Prostate gland (tissue), 2 donors: ENCODE results near the gene KIAA1755.

Experiments used
- POLR2A ChIP-seq: fragments of 450-650 bp; IDR thresholded peaks from one replicate; pipeline ENCODE4 v1.6.1; 2016; ENCODE audit warnings: antibody characterized with exemption, mild to moderate bottlenecking
- TF ChIP-seq, protein P1 (sequence below), 4 experiments: fragments of 200-600 bp in 2 of 4; fragments of 450-650 bp in 2 of 4; sonication (generic) in 2 of 4; IDR thresholded peaks; 1 replicate in 3 of 4; 2 replicates in 1 of 4; pipeline ENCODE4 v1.5.1; 2016 to 2019; ENCODE audit warnings: antibody characterized with exemption in 4 of 4, mild to moderate bottlenecking in 2 of 4, moderate library complexity in 2 of 4

DNA sequence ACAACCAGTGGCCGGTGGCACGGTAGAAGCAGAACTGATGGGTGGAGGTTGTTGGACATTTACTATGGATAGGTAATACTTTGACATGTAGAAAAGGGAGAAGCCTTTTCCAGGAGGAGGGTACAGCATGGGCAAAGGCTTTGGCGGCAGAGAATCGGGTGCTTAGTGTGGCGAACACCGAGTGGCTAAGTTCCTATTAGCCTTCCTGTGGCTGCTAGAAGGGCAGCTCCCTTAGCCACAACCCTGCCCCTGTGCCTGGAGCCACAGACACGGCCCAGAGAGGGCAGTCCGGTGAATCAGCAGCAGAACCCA, 57.6 kb downstream of the KIAA1755 start:
- TF ChIP-seq, protein P1, sequence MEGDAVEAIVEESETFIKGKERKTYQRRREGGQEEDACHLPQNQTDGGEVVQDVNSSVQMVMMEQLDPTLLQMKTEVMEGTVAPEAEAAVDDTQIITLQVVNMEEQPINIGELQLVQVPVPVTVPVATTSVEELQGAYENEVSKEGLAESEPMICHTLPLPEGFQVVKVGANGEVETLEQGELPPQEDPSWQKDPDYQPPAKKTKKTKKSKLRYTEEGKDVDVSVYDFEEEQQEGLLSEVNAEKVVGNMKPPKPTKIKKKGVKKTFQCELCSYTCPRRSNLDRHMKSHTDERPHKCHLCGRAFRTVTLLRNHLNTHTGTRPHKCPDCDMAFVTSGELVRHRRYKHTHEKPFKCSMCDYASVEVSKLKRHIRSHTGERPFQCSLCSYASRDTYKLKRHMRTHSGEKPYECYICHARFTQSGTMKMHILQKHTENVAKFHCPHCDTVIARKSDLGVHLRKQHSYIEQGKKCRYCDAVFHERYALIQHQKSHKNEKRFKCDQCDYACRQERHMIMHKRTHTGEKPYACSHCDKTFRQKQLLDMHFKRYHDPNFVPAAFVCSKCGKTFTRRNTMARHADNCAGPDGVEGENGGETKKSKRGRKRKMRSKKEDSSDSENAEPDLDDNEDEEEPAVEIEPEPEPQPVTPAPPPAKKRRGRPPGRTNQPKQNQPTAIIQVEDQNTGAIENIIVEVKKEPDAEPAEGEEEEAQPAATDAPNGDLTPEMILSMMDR (IDR thresholded peaks at IDR 0.05), result no peak
- no peak for TF ChIP-seq POLR2A
